Esophagus (tissue), 2 donors: ENCODE results near the gene MCOLN2. TPM values are rescaled to one million over a fixed set of nuclear protein-coding genes. Genes with fewer than 3 reads are reported as not detected.

Source experiments
- H3K27ac ChIP-seq, 2 donors: one replicate each; pipeline ENCODE4 v1.5.1; 2013; ENCODE audit warnings: low read depth in 2 of 2, mild to moderate bottlenecking in 2 of 2, inconsistent platforms in 1 of 2, low read length in 1 of 2, moderate library complexity in 1 of 2
- H3K27me3 ChIP-seq, 2 donors: one replicate each; pipeline ENCODE4 v1.6.1; 2013; ENCODE audit warnings: low read length in 2 of 2, control low read depth in 1 of 2, mild to moderate bottlenecking in 1 of 2; ENCODE audit not compliant: insufficient read depth in 2 of 2, control insufficient read depth in 1 of 2
- H3K36me3 ChIP-seq, 2 donors: one replicate each; pipeline ENCODE4 v1.6.1; 2013; ENCODE audit warnings: low read length in 1 of 2; ENCODE audit not compliant: control insufficient read depth in 2 of 2, insufficient read depth in 2 of 2
- H3K4me1 ChIP-seq, 2 donors: one replicate each; pipeline ENCODE4 v1.6.1; 2013; ENCODE audit warnings: low read length in 1 of 2; ENCODE audit not compliant: control insufficient read depth in 2 of 2, insufficient read depth in 2 of 2
- H3K4me3 ChIP-seq, 2 donors: one replicate each; pipeline ENCODE4 v1.5.1; 2013; ENCODE audit warnings: low read length in 2 of 2, mild to moderate bottlenecking in 2 of 2, low read depth in 1 of 2, moderate library complexity in 1 of 2
- H3K9me3 ChIP-seq, 2 donors: one replicate each; pipeline ENCODE4 v1.6.1; 2013; ENCODE audit warnings: mild to moderate bottlenecking in 2 of 2, low read depth in 1 of 2, low read length in 1 of 2, moderate library complexity in 1 of 2; ENCODE audit not compliant: control insufficient read depth in 2 of 2, insufficient read depth in 1 of 2
- WGBS, 2 donors: extraction: QIAGEN DNeasy Blood & Tissue Kit; methylation state at CpG; one replicate each; pipeline ENCODE4 v1.1.7; 2013; 5-methylcytosine and 5-hydroxymethylcytosine counted together
- polyA plus RNA-seq, 2 donors: library from polyadenylated mRNA; stranded (reverse); fragments of 200-250 nt; gene quantifications; one replicate each; pipeline ENCODE4 v1.2.3, GENCODE V29; 2013
- donor health status: healthy with polysubstance abuse.
- donor health status: Bipolar disorder and iron deficiency.

The MCOLN2 gene
- polyA plus RNA-seq, 2 donors, result 0.79 to 1.4 TPM

DNA sequence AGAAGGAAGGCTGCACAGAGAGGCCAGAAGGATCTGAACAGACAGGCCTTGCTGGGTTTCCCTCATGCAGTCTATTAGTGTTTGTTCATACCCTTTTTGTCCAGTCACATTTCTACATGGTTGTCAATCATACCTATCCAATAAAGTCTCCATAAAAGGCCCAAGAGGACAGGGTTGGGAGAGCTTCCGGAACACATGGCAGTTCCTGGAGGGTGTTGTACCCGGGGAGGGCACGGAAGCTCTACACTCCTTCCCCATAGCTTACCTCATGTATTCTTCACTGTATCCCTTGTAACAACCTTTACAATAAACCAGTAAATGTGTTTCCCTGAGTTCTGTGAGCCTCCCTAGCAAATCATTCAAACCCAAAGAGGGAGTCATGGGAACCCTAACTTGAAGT, 28.0 kb downstream of the MCOLN2 start:
- 95 to 99% methylated on average over 3 of the region's 3 CpGs for WGBS, 2 donors
- Histone ChIP-seq H3K4me3 (no peak overlapping the region), H3K4me1 (no peaks in the 10 kb centered on the region), H3K27me3 (no peaks in the 10 kb centered on the region), H3K27ac (no peak overlapping the region), H3K9me3 (no peaks in the 10 kb centered on the region), H3K36me3 (no peaks in the 10 kb centered on the region)

DNA sequence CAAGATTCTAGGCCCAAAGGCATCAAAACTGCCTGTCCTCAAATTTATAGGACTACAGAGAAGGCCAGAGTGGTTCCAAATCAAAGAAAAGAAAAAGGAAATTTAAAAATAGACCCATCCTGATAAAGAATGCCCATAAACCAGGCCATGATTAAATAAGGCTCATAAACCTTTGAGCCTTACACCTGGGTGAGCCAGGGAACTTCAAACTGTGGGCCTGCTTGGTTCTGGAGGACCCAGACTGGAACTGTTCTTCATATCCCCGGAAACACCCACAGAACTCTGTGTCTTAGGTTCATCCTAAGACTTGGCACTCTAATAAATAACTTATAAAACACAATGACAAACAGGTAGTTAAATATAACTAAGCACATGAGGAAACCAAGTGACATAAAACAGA, 28.8 kb downstream of the MCOLN2 start:
- H3K36me3 ChIP-seq, result no peaks in the 10 kb centered on the region
- H3K27ac ChIP-seq, result no peak overlapping the region
- H3K9me3 ChIP-seq, result no peaks in the 10 kb centered on the region
- H3K4me3 ChIP-seq, result no peak overlapping the region
- H3K4me1 ChIP-seq, result no peaks in the 10 kb centered on the region
- H3K27me3 ChIP-seq, result no peaks in the 10 kb centered on the region
- WGBS, 2 donors, result 91 to 95% methylated on average over 1 of the region's 1 CpG

DNA sequence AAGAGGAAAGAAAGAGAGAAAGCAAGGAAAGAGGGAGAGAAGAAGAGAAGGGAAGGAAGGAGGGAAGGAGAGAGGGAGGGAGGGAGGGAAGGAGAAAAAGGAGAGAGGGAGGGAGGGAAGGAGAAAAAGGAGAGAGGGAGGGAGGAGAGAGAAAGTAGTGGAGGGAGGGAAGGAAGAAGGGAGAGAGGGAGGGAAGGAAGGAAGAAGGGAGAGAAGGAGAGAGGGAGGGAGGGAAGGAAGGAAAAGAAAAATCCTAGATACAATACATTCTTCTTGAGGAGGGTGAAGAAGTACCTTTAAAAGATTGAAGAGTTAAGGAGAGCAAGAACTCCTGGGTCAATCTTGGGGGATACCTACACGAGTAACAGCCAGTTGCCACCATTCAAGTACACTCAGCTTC, 29.2 kb downstream of the MCOLN2 start:
- H3K4me1 ChIP-seq, result no peaks in the 10 kb centered on the region
- H3K4me3 ChIP-seq, result no peak overlapping the region
- H3K36me3 ChIP-seq, result no peaks in the 10 kb centered on the region
- H3K9me3 ChIP-seq, result no peaks in the 10 kb centered on the region
- no peak overlapping the region for H3K27ac ChIP-seq
- no peaks in the 10 kb centered on the region for H3K27me3 ChIP-seq
- 81 to 86% methylated on average over 1 of the region's 1 CpG for WGBS, 2 donors

DNA sequence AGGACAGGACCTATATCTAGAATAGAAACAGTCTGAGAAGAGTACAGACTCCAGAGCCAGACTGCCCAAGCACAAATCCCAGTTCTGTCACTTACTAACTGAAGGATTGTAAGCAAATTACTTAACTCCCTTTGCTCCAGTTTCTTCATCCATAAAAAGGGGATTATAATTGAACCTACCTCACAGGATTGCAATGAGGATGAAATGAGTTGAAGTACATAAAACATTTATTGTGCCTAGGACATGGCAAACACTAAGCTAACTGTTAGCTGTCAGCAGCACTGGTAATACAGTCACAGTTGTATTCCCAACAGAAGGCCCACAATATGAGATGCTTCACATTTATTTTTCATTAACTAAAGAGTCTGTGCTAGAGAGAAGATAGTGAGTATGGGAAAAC, 33.9 kb downstream of the MCOLN2 start:
- Histone ChIP-seq H3K27me3 (no peaks in the 10 kb centered on the region), H3K4me1 (no peaks in the 10 kb centered on the region)

DNA sequence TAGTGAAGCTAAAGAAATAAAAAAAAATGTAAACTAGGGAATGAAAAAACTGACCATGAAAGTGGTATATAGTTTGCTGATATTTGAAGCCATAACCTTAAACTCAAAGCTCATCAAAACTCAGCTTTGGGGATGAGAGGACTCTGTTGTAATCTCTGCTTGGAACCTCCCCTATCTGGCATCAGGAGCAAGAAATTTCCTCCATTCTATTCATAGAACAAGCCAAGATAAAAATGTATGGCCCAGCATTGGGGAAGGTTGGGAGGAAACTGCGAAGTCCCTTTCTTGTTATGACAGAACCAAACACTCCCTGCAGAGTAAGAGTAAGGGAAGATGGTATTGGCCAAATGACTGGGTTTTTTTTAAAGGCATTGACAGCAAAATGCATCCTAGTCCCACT, 35.6 kb downstream of the MCOLN2 start:
- 85% methylated on average over 1 of the region's 1 CpG for WGBS, 2 donors
- Histone ChIP-seq H3K27me3 (no peaks in the 10 kb centered on the region), H3K4me3 (no peak overlapping the region), H3K4me1 (no peaks in the 10 kb centered on the region), H3K9me3 (no peaks in the 10 kb centered on the region), H3K27ac (no peak overlapping the region), H3K36me3 (no peaks in the 10 kb centered on the region)

More for the DNA sequence above, 33.9 kb downstream of the MCOLN2 start:
- Histone ChIP-seq H3K27ac (no peak overlapping the region), H3K36me3 (no peaks in the 10 kb centered on the region), H3K9me3 (no peaks in the 10 kb centered on the region), H3K4me3 (no peak overlapping the region)

DNA sequence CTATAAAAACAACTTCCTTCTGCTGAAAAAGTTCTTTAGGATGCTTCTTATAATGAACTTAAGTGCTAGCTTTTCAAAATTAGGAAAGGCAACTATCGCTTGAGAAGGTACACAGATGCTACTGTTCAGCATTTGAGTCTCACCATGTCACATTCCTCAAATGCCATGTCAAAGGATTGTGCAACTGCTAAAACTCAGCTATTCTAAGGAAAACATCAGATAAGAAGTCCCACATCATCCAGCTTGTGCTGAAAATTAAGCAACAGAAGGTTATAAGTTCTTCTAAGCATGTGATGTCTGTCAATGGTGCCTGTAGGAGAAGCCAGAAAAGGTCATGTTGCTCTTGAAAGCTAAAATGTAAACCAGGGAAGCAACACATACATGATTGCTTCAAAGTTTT, 36.5 kb downstream of the MCOLN2 start:
- no peak overlapping the region for H3K4me3 ChIP-seq
- WGBS, 2 donors, result 89 to 97% methylated on average over 1 of the region's 1 CpG

DNA sequence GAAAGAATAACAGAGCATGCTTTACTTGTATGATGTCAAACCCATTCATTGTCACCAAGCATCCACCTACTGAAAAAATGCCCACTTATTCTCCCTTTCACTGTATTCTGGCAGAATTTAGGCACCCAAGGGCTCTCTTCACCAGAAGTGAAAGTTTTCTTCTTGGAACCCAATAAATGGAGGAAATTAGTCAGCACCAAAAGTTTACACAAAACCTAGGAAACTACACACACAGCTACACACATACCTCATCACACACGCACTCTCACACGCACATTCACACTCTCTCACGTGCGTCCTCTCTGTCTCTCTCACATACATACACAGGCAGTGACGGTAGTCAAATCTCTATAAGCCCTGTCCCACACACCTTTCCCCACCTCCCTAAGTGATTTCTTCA, 37.6 kb downstream of the MCOLN2 start:
- H3K27ac ChIP-seq, result no peak overlapping the region
- no peaks in the 10 kb centered on the region for H3K4me1 ChIP-seq
- H3K4me3 ChIP-seq, result no peak overlapping the region
- H3K36me3 ChIP-seq, result no peaks in the 10 kb centered on the region
- WGBS, 2 donors, result 72 to 86% methylated on average over 5 of the region's 5 CpGs
- no peaks in the 10 kb centered on the region for H3K9me3 ChIP-seq
- no peaks in the 10 kb centered on the region for H3K27me3 ChIP-seq

More for the DNA sequence above, 36.5 kb downstream of the MCOLN2 start:
- H3K9me3 ChIP-seq, result no peaks in the 10 kb centered on the region
- no peaks in the 10 kb centered on the region for H3K4me1 ChIP-seq
- H3K27ac ChIP-seq, result no peak overlapping the region
- no peaks in the 10 kb centered on the region for H3K27me3 ChIP-seq
- no peaks in the 10 kb centered on the region for H3K36me3 ChIP-seq

DNA sequence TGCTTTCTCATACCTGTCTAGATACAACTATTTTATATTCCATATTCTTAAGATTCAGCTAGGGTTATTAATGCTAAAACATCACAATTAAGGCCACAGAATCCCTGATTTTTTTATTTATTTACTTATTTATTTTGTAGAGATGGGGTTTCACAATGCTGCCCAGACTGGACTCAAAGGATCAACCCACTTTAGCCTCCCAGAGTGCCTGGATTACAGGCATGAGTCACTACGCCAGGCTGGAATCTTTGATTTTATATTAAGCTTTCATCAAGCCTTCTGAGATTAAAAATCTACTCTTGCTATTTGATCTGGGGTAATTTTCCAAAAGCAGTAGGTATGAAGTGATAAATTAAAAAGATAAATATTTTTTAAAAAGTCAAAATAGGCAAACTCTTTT, 38.9 kb downstream of the MCOLN2 start:
- no peak overlapping the region for H3K27ac ChIP-seq
- no peaks in the 10 kb centered on the region for H3K27me3 ChIP-seq
- no peak overlapping the region for H3K4me3 ChIP-seq
- H3K36me3 ChIP-seq, result no peaks in the 10 kb centered on the region
- H3K4me1 ChIP-seq, result no peaks in the 10 kb centered on the region
- 76 to 87% methylated on average over 1 of the region's 1 CpG for WGBS, 2 donors
- no peaks in the 10 kb centered on the region for H3K9me3 ChIP-seq

DNA sequence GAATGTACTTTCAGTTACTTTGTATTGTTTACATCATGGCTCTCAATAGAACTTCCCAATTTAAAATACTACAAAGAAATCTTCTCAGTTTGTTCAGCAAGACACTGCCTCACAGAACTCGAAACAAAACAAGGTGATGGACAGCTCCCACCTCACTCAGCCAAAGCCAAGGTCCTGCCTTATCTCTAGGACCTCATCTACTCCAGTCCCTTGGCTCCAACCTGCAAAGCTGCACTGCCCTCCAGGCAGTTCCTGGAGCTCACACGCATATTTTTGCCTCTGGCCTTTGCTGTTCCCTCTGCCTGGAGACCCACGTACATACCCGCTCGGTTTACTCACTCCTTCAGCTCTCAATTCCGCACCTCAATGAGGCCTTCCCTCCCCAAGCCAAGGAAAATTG, 40.3 kb downstream of the MCOLN2 start:
- H3K27me3 ChIP-seq, result no peaks in the 10 kb centered on the region
- no peaks in the 10 kb centered on the region for H3K36me3 ChIP-seq
- no peak overlapping the region for H3K4me3 ChIP-seq
- no peaks in the 10 kb centered on the region for H3K4me1 ChIP-seq
- WGBS, 2 donors, result 73 to 76% methylated on average over 6 of the region's 6 CpGs
- no peak overlapping the region for H3K27ac ChIP-seq
- no peaks in the 10 kb centered on the region for H3K9me3 ChIP-seq

DNA sequence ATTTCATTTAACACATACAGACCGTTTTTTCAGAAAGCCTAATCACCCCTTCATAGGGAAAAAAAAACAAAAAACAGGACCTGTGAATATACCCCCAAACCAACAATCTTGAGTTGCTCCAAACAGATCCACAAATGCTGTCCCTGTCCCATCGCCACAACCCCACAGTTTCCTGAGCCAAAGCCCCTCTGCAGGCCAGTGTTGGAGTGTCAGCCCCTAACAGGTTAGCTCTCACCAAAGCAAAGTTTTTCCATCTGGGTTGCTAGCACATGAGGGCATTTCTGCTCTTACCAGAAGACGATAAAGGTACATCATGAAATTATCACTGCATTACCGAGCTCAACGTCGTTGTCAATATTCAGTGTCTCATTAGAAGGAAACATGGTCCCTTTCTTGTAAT, 40.8 kb downstream of the MCOLN2 start:
- no peak overlapping the region for H3K27ac ChIP-seq
- no peaks in the 10 kb centered on the region for H3K27me3 ChIP-seq
- no peaks in the 10 kb centered on the region for H3K36me3 ChIP-seq
- no peaks in the 10 kb centered on the region for H3K4me1 ChIP-seq
- WGBS, 2 donors, result 88% methylated on average over 6 of the region's 6 CpGs
- H3K9me3 ChIP-seq, result no peaks in the 10 kb centered on the region
- H3K4me3 ChIP-seq, result no peak overlapping the region
